ENCODE data around the gene SMC1B. TPM values are rescaled to one million over a fixed set of nuclear protein-coding genes. Genes with fewer than 3 reads are reported as not detected.

Gene SMC1B
- total and polyA plus RNA-seq, 12 donors, result 0.05 TPM; not detected in 11

- Histone ChIP-seq H3K9me3 (no peaks in the 10 kb centered on the region), H3K4me3 (no peak overlapping the region), H3K36me3 (peaks cover 0 to 93% (median 4%) of the 10 kb centered on the region in 9 donors), H3K4me1 (peaks cover 3 to 58% (median 37%) of the 10 kb centered on the region in 9 donors), H3K27me3 (no peaks in the 10 kb centered on the region), H3K27ac (no peak overlapping the region)
- 94% methylated on average over 7 of the region's 7 CpGs for WGBS, 2 donors
- TF ChIP-seq CTCF (IDR thresholded peaks at IDR 0.05), result no peak
- ATAC-seq (no peak), DNase-seq (no peak)
- intact Hi-C loops (cut with DNase I), result loop anchor here in 1 of 10 donors (10.0 kb wide), 1 partner anchor 57 kb away; no protein-coding TSS in a partner anchor
Observed at GRCh38 chr22:45332001-45332400, 81.4 kb downstream of the SMC1B start.

GRCh38 chr22:45331486-45331885 lies 81.9 kb downstream of the SMC1B start:
- Histone ChIP-seq H3K36me3 (peaks cover 0 to 91% (median 4%) of the 10 kb centered on the region in 9 donors), H3K4me3 (no peak overlapping the region), H3K4me1 (peaks cover 3 to 53% (median 32%) of the 10 kb centered on the region in 9 donors), H3K27me3 (no peaks in the 10 kb centered on the region), H3K27ac (peak overlapping the region in 3 of 10 donors; percentile 37 to 64 (median 47)), H3K9me3 (no peaks in the 10 kb centered on the region)
- ATAC-seq, result no peak
- DNase-seq, result no peak
- intact Hi-C loops (cut with DNase I), result loop anchor here in 1 of 10 donors (10.0 kb wide), 1 partner anchor 57 kb away; no protein-coding TSS in a partner anchor
- 90 to 94% methylated on average over 9 of the region's 9 CpGs for WGBS, 2 donors
- TF ChIP-seq CTCF (IDR thresholded peaks at IDR 0.05), result no peak

GRCh38 chr22:45330548-45330947 lies 82.9 kb downstream of the SMC1B start:
- no peak for ATAC-seq
- no peak for DNase-seq
- intact Hi-C loops (cut with DNase I), result loop anchor here in 1 of 10 donors (10.0 kb wide), 1 partner anchor 56 kb away; no protein-coding TSS in a partner anchor
- H3K4me1 ChIP-seq, result peaks cover 0 to 44% (median 23%) of the 10 kb centered on the region in 9 donors
- H3K4me3 ChIP-seq, result no peak overlapping the region
- peaks cover 0 to 91% (median 8%) of the 10 kb centered on the region in 9 donors for H3K36me3 ChIP-seq
- no peak for TF ChIP-seq CTCF (IDR thresholded peaks at IDR 0.05)
- H3K27me3 ChIP-seq, result no peaks in the 10 kb centered on the region
- peak overlapping the region in 5 of 10 donors; percentile 24 to 64 (median 37) for H3K27ac ChIP-seq
- H3K9me3 ChIP-seq, result no peaks in the 10 kb centered on the region
- WGBS, 2 donors, result 96% methylated on average over 19 of the region's 19 CpGs

- Histone ChIP-seq H3K9me3 (no peaks in the 10 kb centered on the region), H3K27me3 (no peaks in the 10 kb centered on the region), H3K27ac (peak overlapping the region in 9 of 10 donors; percentile 44 to 83 (median 61)), H3K4me1 (peaks cover 0 to 36% (median 20%) of the 10 kb centered on the region in 9 donors), H3K4me3 (no peak overlapping the region), H3K36me3 (peaks cover 0 to 91% (median 8%) of the 10 kb centered on the region in 9 donors)
- ATAC-seq, result peak; percentile 64 to 93 (median 84)
- peak; percentile 80 to 82 for DNase-seq
- 38 to 56% methylated on average over 12 of the region's 12 CpGs for WGBS, 2 donors
- no peak for TF ChIP-seq CTCF (IDR thresholded peaks at IDR 0.05)
- intact Hi-C loops (cut with DNase I), result loop anchor here in 3 of 10 donors (10.0 kb wide), 3 partner anchors 55 to 355 kb away; no protein-coding TSS in a partner anchor
Observed at GRCh38 chr22:45329530-45329936, 83.9 kb downstream of the SMC1B start.
